Measurements from ENCODE around the gene PTPRT. TPM values are rescaled to one million over a fixed set of nuclear protein-coding genes. Genes with fewer than 3 reads are reported as not detected.

The PTPRT gene
- total RNA-seq, 4 donors from 2014 or later: 0.57 to 2.0 (median 0.83) TPM

- TF ChIP-seq CTCF (IDR thresholded peaks at IDR 0.05; ENCODE audit: low read depth): no peak
These were observed 746.5 kb downstream of the PTPRT start for GRCh38 chr20:42443200-42443599.

GRCh38 chr20:42442716-42443115, 747.0 kb downstream of the PTPRT start:
- TF ChIP-seq CTCF (IDR thresholded peaks at IDR 0.05; ENCODE audit: low read depth): no peak

- no peak for TF ChIP-seq CTCF (IDR thresholded peaks at IDR 0.05; ENCODE audit: low read depth)
These were observed 747.8 kb downstream of the PTPRT start for GRCh38 chr20:42441864-42442331.

- TF ChIP-seq CTCF (IDR thresholded peaks at IDR 0.05; ENCODE audit: low read depth): no peak
These were observed 748.4 kb downstream of the PTPRT start for GRCh38 chr20:42441196-42441863.

GRCh38 chr20:42435230-42435629, 754.5 kb downstream of the PTPRT start:
- TF ChIP-seq CTCF (IDR thresholded peaks at IDR 0.05; ENCODE audit: low read depth): no peak

GRCh38 chr20:42432496-42433334, 757.0 kb downstream of the PTPRT start:
- TF ChIP-seq CTCF (IDR thresholded peaks at IDR 0.05; ENCODE audit: low read depth): no peak

GRCh38 chr20:42430598-42430997, 759.1 kb downstream of the PTPRT start:
- TF ChIP-seq CTCF (IDR thresholded peaks at IDR 0.05; ENCODE audit: low read depth): no peak
